Measurements from ENCODE around the gene TOR4A. TPM values are rescaled to one million over a fixed set of nuclear protein-coding genes. Genes with fewer than 3 reads are reported as not detected.
"Not testable (repeated sequence)": the region's sequence is repeated elsewhere in the genome, so short reads cannot be mapped to it uniquely, and the experiment has no call there.

The TOR4A gene
- polyA plus RNA-seq, 2 of the 4 experiments (the other 2 are of a cell fraction), result 9.8 to 18.6 TPM

- H3K4me3 ChIP-seq, H3K4me2 ChIP-seq, FAIRE-seq, H3K9me3 ChIP-seq, H3K27ac ChIP-seq, H3K4me1 ChIP-seq: not testable (repeated sequence)
- ATAC-seq, result peak in 1 of 2 experiments; percentile 64; a peak in 3 of 6 replicates
- ChIA-PET CTCF (interaction anchor here (1.0 to 17.1 kb wide), 5 partner anchors 11 to 36 kb away, joined by 3 to 236 read pairs (median 9); partner anchors contain the start of genes RNF224, STPG3 and TUBB4B), POLR2A (interaction anchor here (1.0 kb wide), 1 partner anchor 22 kb away, joined by 4 read pairs; no protein-coding TSS in a partner anchor)
- WGBS (ENCODE audit: missing lambda C conversion rate), result 25% methylated on average over 15 of the region's 15 CpGs
- 0 out of 3 replicates have a peak, but pooled peaks have one; percentile 18 for TF ChIP-seq SMC3 (IDR thresholded peaks at IDR 0.05)
- TF ChIP-seq RAD21 (conservative IDR thresholded peaks at IDR 0.05 in 1 of 2, IDR thresholded peaks at IDR 0.05 in 1 of 2), result peak in 1 of 2 experiments; percentile 31; a peak in 2 of 5 replicates
- TF ChIP-seq RFX5 (IDR thresholded peaks at IDR 0.05), result peak; percentile 53; the same call in 1 of the 2 replicates
- TF ChIP-seq, protein P1, sequence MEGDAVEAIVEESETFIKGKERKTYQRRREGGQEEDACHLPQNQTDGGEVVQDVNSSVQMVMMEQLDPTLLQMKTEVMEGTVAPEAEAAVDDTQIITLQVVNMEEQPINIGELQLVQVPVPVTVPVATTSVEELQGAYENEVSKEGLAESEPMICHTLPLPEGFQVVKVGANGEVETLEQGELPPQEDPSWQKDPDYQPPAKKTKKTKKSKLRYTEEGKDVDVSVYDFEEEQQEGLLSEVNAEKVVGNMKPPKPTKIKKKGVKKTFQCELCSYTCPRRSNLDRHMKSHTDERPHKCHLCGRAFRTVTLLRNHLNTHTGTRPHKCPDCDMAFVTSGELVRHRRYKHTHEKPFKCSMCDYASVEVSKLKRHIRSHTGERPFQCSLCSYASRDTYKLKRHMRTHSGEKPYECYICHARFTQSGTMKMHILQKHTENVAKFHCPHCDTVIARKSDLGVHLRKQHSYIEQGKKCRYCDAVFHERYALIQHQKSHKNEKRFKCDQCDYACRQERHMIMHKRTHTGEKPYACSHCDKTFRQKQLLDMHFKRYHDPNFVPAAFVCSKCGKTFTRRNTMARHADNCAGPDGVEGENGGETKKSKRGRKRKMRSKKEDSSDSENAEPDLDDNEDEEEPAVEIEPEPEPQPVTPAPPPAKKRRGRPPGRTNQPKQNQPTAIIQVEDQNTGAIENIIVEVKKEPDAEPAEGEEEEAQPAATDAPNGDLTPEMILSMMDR (IDR thresholded peaks at IDR 0.05), result peak; percentile 32
- DNase-seq (ENCODE audit: low read depth in 1 of 2, low spot score in 1 of 2), result peak in 1 of 2 experiments; percentile 51
These were observed 15.2 kb upstream of the TOR4A start for GRCh38 chr9:137262173-137262908.

- no peaks in the 10 kb centered on the region for H3K9me3 ChIP-seq
- H3K4me3 ChIP-seq, result no peak overlapping the region
- ATAC-seq (peak in 1 of 2 experiments; percentile 15; a peak in 3 of 6 replicates), FAIRE-seq (no peak), DNase-seq (ENCODE audit: low read depth in 1 of 2, low spot score in 1 of 2) (no peak)
- no peak overlapping the region for H3K4me2 ChIP-seq
- peaks cover 4% of the 10 kb centered on the region; the same call in 2 of the 3 replicates for H3K4me1 ChIP-seq
- TF ChIP-seq CHD4 (IDR thresholded peaks at IDR 0.05; ENCODE audit: borderline replicate concordance) (no peak), HOXB13 (CRISPR knock-in tag; IDR thresholded peaks at IDR 0.05; ENCODE audit: low read depth) (no peak), ESRRA (IDR thresholded peaks at IDR 0.05; ENCODE audit: borderline replicate concordance, low read length) (no peak), POLR2A (IDR thresholded peaks at IDR 0.05; ENCODE audit: low read length) (no peak), GATA3 (IDR thresholded peaks at IDR 0.05; ENCODE audit: borderline replicate concordance) (no peak), KDM5A (IDR thresholded peaks at IDR 0.05) (no peak), HDAC2 (IDR thresholded peaks at IDR 0.05) (no peak), SREBF2 (IDR thresholded peaks at IDR 0.05) (no peak), MYC (IDR thresholded peaks at IDR 0.05; ENCODE audit: borderline replicate concordance, low read length) (no peak), MAZ (IDR thresholded peaks at IDR 0.05; ENCODE audit: borderline replicate concordance, low read depth, low read length) (no peak), EHF (CRISPR knock-in tag; IDR thresholded peaks at IDR 0.05) (no peak), RARB (CRISPR knock-in tag; IDR thresholded peaks at IDR 0.05) (no peak)
- TF ChIP-seq, protein P2, sequence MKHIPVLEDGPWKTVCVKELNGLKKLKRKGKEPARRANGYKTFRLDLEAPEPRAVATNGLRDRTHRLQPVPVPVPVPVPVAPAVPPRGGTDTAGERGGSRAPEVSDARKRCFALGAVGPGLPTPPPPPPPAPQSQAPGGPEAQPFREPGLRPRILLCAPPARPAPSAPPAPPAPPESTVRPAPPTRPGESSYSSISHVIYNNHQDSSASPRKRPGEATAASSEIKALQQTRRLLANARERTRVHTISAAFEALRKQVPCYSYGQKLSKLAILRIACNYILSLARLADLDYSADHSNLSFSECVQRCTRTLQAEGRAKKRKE (CRISPR knock-in tag; IDR thresholded peaks at IDR 0.05; ENCODE audit: low read depth), result no peak
- TF ChIP-seq, protein P1 (IDR thresholded peaks at IDR 0.05), result no peak
- TF ChIP-seq, protein P3, sequence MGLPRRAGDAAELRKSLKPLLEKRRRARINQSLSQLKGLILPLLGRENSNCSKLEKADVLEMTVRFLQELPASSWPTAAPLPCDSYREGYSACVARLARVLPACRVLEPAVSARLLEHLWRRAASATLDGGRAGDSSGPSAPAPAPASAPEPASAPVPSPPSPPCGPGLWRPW (IDR thresholded peaks at IDR 0.05), result no peak
- TF ChIP-seq, protein P4, sequence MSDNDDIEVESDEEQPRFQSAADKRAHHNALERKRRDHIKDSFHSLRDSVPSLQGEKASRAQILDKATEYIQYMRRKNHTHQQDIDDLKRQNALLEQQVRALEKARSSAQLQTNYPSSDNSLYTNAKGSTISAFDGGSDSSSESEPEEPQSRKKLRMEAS (IDR thresholded peaks at IDR 0.05), result no peak
- POLR2A ChIA-PET, result interaction anchor here (1.0 kb wide), 1 partner anchor 22 kb away, joined by 4 read pairs; no protein-coding TSS in a partner anchor
- CTCF ChIA-PET, result interaction anchor here (1.0 to 17.1 kb wide), 4 partner anchors 10 to 29 kb away, joined by 4 to 236 read pairs (median 26); partner anchors contain the start of genes STPG3 and TUBB4B
- 90% methylated on average over 24 of the region's 24 CpGs for WGBS (ENCODE audit: missing lambda C conversion rate)
- no peak overlapping the region for H3K27ac ChIP-seq
These were observed 14.6 kb upstream of the TOR4A start for GRCh38 chr9:137262909-137263285.
